Aorta (tissue), 5 donors: ENCODE measurements around the gene PRAMEF13. TPM values are rescaled to one million over a fixed set of nuclear protein-coding genes. Genes with fewer than 3 reads are reported as not detected.
"Not testable (repeated sequence)": the region's sequence is repeated elsewhere in the genome, so short reads cannot be mapped to it uniquely, and the experiment has no call there.

ENCODE experiments used
- ATAC-seq: fragments of 200-7000 bp; cut with Tn5 transposase; one replicate; pipeline ENCODE4 v1.9.1; 2022; ENCODE audit warnings: moderate library complexity; ENCODE audit not compliant: low FRiP score
- DNase-seq, 2 donors: peaks; one replicate each; pipeline ENCODE4 v3.0.0-alpha.2; 2020
- H3K27ac ChIP-seq, 2 donors: one replicate each; pipeline ENCODE4 v1.5.1; 2013; ENCODE audit warnings: low read length in 2 of 2, mild to moderate bottlenecking in 2 of 2, moderate library complexity in 2 of 2, control low read depth in 1 of 2, inconsistent platforms in 1 of 2, low read depth in 1 of 2
- H3K27me3 ChIP-seq, 2 donors: one replicate each; pipeline ENCODE4 v1.6.1; 2013; ENCODE audit warnings: control low read depth in 1 of 2, low read length in 1 of 2, mild to moderate bottlenecking in 1 of 2, moderate library complexity in 1 of 2; ENCODE audit not compliant: insufficient read depth in 2 of 2, control insufficient read depth in 1 of 2
- H3K36me3 ChIP-seq, 2 donors: one replicate each; pipeline ENCODE4 v1.6.1; 2013; ENCODE audit warnings: control low read depth in 1 of 2, low read length in 1 of 2, mild to moderate bottlenecking in 1 of 2; ENCODE audit not compliant: insufficient read depth in 2 of 2, control insufficient read depth in 1 of 2
- H3K4me1 ChIP-seq, 2 donors: one replicate each; pipeline ENCODE4 v1.6.1; 2013; ENCODE audit warnings: low read length in 2 of 2, control low read depth in 1 of 2, mild to moderate bottlenecking in 1 of 2, moderate library complexity in 1 of 2; ENCODE audit not compliant: insufficient read depth in 2 of 2, control insufficient read depth in 1 of 2
- H3K4me3 ChIP-seq, 2 donors: one replicate each; pipeline ENCODE4 v1.5.1; 2013; ENCODE audit warnings: low read length in 2 of 2, control low read depth in 1 of 2, mild to moderate bottlenecking in 1 of 2
- H3K9me3 ChIP-seq: one replicate; pipeline ENCODE4 v1.6.1; 2013; ENCODE audit warnings: mild to moderate bottlenecking, low read length; ENCODE audit not compliant: control insufficient read depth
- WGBS, 2 donors: extraction: QIAGEN DNeasy Blood & Tissue Kit; methylation state at CpG; one replicate each; pipeline ENCODE4 v1.1.7; 2013; 5-methylcytosine and 5-hydroxymethylcytosine counted together
- intact Hi-C, 2 donors: fragments of 100-400 bp; cut with DNase I; formaldehyde crosslinking; loops; one replicate each; pipeline versions ENCODE4 v1.14.2 to v1.15.0; 2022
- polyA plus RNA-seq, 2 donors: library from polyadenylated mRNA; stranded (reverse); fragments of 200-250 nt; gene quantifications; one replicate each; pipeline ENCODE4 v1.2.3, GENCODE V29; 2013
- total RNA-seq, 2 donors: library from RNA; stranded (reverse); fragmentation: NEBNext Ultra II Directional; extraction: Animal tissue kit (Norgen Biotek cat#: 25700); gene quantifications; one replicate each; pipeline ENCODE4 v1.2.1, GENCODE V29; 2021
- donor health status: healthy with polysubstance abuse.
- donor health status: Bipolar disorder and iron deficiency.
- donor health status: DM: no; HTN: no; CAD: no.
- donor health status: DM: no; HTN: no; CAD: no.
- donor health status: DM: yes; HTN: yes; CAD: no.

Gene PRAMEF13
- total and polyA plus RNA-seq, 4 donors, result not detected

DNA sequence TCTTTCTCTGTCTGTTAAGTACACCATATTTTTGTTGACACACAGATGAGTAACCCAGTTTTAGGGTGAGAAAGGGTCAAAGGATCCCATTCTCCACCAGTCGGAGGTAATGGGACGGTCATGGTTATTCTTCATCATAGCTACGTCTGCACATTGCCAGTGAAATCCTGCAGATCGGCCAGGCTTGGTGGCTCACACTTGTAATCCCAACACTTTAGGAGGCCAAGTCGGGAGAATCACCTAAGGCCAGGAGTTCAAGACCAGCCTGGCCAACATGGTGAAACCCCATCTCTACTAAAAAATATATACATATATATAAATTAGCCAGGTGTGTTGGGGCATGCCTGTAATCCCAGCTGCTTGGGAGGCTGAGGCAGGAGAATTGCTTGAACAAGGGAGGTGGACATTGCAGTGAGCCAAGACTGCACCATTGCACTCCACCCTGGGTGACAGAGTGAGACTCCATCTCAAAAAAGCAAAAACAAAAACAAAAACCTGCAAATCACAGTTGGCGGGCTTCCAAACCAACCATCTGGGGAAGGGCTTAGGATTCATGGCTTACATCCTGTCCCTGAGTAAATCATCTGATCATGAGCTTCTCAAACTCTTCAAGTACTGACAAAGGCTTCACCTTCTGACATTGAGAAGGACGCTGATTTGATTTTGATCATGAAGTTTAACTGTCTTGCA lies 30.0 kb upstream of the PRAMEF13 start:
- H3K36me3 ChIP-seq, H3K4me3 ChIP-seq, H3K9me3 ChIP-seq, H3K4me1 ChIP-seq, ATAC-seq, intact Hi-C loops, H3K27me3 ChIP-seq, H3K27ac ChIP-seq: not testable (repeated sequence)
- DNase-seq, result peak in 1 of 2 donors; percentile 64
- 75 to 76% methylated on average over 7 of the region's 7 CpGs for WGBS, 2 donors

DNA sequence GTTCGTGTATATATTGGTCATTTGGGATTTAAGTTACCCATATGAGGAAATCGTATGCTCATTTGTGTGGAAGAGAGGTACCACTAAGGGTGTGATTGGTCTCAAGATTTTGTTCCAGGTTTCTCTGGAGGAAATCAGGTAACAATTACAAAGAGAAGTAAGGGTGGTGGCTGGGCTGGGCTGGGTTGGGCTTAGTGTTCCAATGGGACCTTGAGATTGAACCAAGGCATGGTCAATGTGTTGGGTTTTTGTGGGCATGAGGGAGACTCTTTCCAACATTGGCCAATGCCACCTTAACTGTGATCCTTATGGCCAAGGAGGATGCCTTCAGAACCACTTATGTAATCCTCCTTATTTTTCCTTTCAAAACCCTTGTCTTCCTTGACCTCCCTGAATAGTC lies 29.4 kb upstream of the PRAMEF13 start:
- H3K36me3 ChIP-seq, H3K4me3 ChIP-seq, ATAC-seq, H3K4me1 ChIP-seq, H3K27me3 ChIP-seq, H3K27ac ChIP-seq, intact Hi-C loops, H3K9me3 ChIP-seq: not testable (repeated sequence)
- DNase-seq, result peak in 1 of 2 donors; percentile 49
- WGBS, 2 donors, result 75 to 82% methylated on average over 2 of the region's 2 CpGs

DNA sequence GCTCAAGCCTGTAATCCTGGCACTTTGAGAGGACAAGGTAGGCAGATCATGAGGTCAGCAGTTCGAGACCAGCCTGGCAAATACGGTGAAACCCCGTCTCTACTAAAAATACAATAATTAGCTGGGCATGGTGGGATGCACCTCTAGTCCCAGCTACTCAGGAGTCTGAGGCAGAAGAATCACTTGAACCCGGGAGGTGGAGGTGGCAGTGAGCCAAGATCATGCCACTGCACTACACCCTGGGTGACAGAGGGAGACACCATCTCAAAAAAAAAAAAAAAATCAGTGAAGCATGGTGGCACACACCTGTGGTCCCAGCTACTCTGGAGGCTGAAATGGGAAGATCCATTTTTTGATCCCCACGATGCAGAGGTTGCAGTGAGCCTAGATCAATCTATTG lies 28.9 kb upstream of the PRAMEF13 start:
- H3K27ac ChIP-seq, H3K27me3 ChIP-seq, ATAC-seq, H3K4me1 ChIP-seq, H3K36me3 ChIP-seq, H3K9me3 ChIP-seq, H3K4me3 ChIP-seq, intact Hi-C loops, DNase-seq: not testable (repeated sequence)
- WGBS, 2 donors, result 79 to 84% methylated on average over 5 of the region's 5 CpGs

DNA sequence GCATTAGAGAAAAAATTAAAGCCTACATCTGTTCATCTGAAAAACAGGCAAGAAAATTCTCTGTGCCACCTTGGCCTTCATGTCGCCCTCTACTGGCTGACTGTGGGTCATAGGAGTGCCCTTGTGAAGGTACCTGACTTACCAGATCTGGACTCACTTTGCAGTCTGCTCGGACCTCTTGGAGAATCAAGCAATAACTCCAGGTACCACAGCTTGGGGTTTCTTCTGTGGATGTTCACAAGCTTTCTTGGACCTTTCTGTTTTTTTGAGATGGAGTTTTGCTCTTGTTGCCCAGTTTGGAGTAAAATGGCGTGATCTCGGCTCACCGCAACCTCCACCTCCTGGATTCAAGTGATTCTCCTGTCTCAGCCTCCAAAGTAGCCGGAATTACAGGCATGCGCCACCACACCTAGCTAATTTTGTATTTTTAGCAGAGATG lies 27.2 kb upstream of the PRAMEF13 start:
- Histone ChIP-seq H3K4me1 (no peaks in the 10 kb centered on the region), H3K9me3 (peaks cover 1% of the 10 kb centered on the region), H3K27ac (no peak overlapping the region), H3K27me3 (peaks cover 0 to 2% of the 10 kb centered on the region in 2 donors), H3K36me3 (no peaks in the 10 kb centered on the region), H3K4me3 (no peak overlapping the region)
- intact Hi-C loops, result no loop called here
- no peak for ATAC-seq
- WGBS, 2 donors, result 71 to 73% methylated on average over 7 of the region's 7 CpGs
- peak in 1 of 2 donors; percentile 35 for DNase-seq

DNA sequence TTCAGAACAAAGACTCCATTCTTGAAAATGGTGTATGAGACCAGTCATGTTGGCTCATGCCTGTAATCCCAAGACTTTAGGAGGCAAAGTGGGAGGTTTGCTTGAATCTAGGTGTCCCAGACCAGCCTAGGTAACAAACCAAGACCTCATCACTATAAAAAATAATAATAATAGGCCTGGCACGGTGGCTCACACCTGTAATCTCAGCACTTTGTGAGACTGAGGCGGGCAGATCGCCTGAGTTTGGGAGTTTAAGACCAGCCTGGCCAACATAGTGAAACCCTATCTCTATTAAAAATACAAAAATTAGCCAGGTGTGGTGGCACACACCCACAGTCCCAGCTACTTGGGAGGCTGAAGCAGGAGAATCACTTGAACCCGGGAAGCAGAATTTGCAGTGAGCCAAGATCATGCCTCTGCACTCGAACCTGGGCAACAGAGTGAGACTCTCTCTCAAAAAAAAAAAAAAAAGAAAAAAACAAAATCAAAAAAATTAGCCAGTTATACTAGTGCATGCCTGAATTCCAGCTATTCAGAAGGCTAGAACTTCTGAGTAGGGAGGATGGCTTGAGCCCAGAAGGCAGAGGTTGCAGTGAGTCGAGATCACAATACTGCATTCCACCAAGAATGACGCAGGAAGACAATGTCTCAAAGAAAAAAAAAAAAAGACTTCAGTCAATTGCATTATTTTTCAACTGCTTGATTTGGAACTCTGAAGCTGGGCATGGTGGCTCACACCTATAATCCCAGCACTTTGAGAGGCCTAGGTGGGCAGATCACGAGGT lies 26.3 kb upstream of the PRAMEF13 start:
- WGBS, 2 donors, result 82 to 83% methylated on average over 8 of the region's 8 CpGs
- H3K27ac ChIP-seq, H3K4me3 ChIP-seq, ATAC-seq, H3K36me3 ChIP-seq, H3K27me3 ChIP-seq, H3K4me1 ChIP-seq, DNase-seq, intact Hi-C loops, H3K9me3 ChIP-seq: not testable (repeated sequence)

DNA sequence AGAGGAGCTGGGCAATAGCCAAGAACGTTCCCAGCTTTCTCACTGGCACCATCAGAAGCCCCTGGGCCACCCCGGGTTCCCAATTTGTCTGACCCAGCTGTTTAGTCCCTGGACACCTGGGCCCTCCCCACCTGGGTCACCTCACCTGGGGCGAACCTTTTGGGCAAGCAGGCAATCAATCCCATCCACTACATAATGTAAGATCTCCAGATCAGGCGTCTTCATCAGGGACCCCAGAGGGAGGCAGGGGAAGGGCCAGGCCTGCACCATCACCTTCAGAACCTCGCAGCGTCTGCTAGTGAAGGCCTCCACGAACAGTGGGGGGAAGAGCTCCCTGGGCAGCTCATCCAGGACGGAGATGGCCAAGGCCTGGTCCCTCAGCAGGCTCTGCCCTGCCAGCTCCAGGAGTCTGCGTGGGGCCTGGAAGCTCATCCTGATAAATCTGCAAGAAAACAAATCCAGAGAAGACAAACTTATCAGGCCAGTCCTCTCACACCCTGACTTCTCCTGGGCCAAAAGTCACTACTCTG lies 24.5 kb upstream of the PRAMEF13 start, which contains the start of gene PRAMEF18:
PRAMEF18 (minus strand) TSS at position 480 of the 530 bp plus-strand sequence; CDS start at position 432, 48 bp downstream.
- ATAC-seq, result peak; percentile 36
- WGBS, 2 donors, result 70 to 73% methylated on average over 9 of the region's 9 CpGs
- H3K27ac ChIP-seq, DNase-seq, H3K36me3 ChIP-seq, intact Hi-C loops, H3K9me3 ChIP-seq, H3K4me3 ChIP-seq, H3K4me1 ChIP-seq, H3K27me3 ChIP-seq: not testable (repeated sequence)

DNA sequence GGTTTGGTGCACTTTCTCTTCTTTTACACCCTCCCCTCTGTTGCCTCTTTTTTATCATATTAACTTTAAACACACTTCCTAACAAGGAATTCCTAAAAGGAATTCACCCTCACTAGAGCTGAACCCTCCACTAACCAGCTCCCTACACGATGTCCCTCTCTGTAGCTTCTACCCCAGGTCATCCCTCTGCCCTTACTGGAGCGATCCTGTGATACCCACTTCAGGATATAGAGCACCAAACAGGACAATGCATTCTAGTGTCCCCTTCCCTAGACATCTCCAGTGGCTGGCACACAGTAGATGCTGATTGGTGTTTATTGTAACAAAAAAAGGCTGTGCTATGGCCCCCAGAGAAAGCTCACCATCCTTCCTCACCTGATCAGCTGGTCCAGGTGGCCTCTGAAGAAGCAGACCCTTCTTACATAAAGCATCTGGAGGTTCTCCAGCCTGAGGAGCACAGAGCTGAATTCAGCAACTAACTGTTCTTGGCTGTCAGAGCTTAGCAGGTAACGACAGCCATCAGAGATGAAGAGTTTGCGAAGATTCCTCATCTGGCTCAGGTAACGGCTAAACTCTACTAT lies 23.4 kb upstream of the PRAMEF13 start:
- H3K36me3 ChIP-seq, result no peaks in the 10 kb centered on the region
- no peaks in the 10 kb centered on the region for H3K4me1 ChIP-seq
- no peak overlapping the region for H3K27ac ChIP-seq
- intact Hi-C loops, result no loop called here
- H3K9me3 ChIP-seq, result peaks cover 1% of the 10 kb centered on the region
- DNase-seq (no peak), ATAC-seq (peak; percentile 48)
- H3K27me3 ChIP-seq, result peaks cover 0 to 2% of the 10 kb centered on the region in 2 donors
- 76 to 77% methylated on average over 5 of the region's 5 CpGs for WGBS, 2 donors
- H3K4me3 ChIP-seq, result no peak overlapping the region

DNA sequence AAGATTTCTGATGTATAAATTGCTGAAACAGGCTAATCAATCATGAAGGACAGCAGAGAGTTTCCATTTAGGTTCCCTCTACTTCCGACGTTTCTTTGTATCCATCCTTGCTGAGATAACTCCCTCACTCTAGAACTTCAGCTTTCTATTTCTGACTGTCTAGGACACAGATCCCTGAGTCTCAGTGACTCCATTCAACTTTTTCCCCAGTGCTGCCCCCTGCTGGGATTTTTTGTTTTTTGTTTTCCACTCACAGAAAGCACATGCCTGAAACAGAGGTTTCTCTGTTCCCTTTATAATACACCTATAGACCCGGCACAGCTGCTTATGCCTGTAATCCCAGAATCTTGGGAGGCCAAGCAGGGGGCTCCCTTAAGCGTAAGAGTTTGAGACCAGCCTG lies 21.6 kb upstream of the PRAMEF13 start:
- H3K27me3 ChIP-seq, H3K36me3 ChIP-seq, ATAC-seq, H3K27ac ChIP-seq, intact Hi-C loops, H3K9me3 ChIP-seq, H3K4me1 ChIP-seq, DNase-seq, H3K4me3 ChIP-seq: not testable (repeated sequence)
- no CpG with 5 or more reads among the region's 4 CpGs for WGBS, 2 donors
